SK-N-SH (cell line): ENCODE data around the gene ACVR1C.

ENCODE experiments used
- CTCF ChIP-seq: fragments of 200-600 bp; sonication (generic); IDR thresholded peaks from 2 replicates; pipeline ENCODE4 v1.6.1; 2017; ENCODE audit warnings: antibody characterized with exemption, mild to moderate bottlenecking, moderate library complexity
- EP300 ChIP-seq, 2 experiments: IDR thresholded peaks; 2 replicates each; pipeline versions ENCODE4 v1.4.0 to v1.6.1; 2012; ENCODE audit warnings: borderline replicate concordance in 1 of 2, low read depth in 1 of 2, low read length in 1 of 2
- MAX ChIP-seq: IDR thresholded peaks from 2 replicates; pipeline ENCODE4 v1.4.0; 2012; ENCODE audit warnings: low read depth
- NRF1 ChIP-seq: IDR thresholded peaks from 2 replicates; pipeline ENCODE4 v1.6.1; 2012; ENCODE audit warnings: low read depth, mild to moderate bottlenecking, low read length
- POLR2AphosphoS5 ChIP-seq: IDR thresholded peaks from 2 replicates; pipeline ENCODE4 v1.6.1; 2012; ENCODE audit warnings: low read depth, low read length
- REST ChIP-seq: IDR thresholded peaks from 2 replicates; pipeline ENCODE4 v1.6.1; 2012; ENCODE audit warnings: mild to moderate bottlenecking, low read depth, low read length, moderate library complexity
- YY1 ChIP-seq: IDR thresholded peaks from 2 replicates; pipeline ENCODE4 v1.4.0; 2012; ENCODE audit warnings: low read depth, mild to moderate bottlenecking

GRCh38 chr2:157540102-157540501 is 88.6 kb downstream of the ACVR1C start:
- no peak for TF ChIP-seq YY1
- TF ChIP-seq CTCF = no peak
- TF ChIP-seq POLR2AphosphoS5 = no peak
- no peak for TF ChIP-seq REST
- TF ChIP-seq MAX = no peak
- no peak for TF ChIP-seq EP300 (IDR thresholded peaks at IDR 0.05; ENCODE audit: borderline replicate concordance in 1 of 2, low read depth in 1 of 2, low read length in 1 of 2)
- TF ChIP-seq NRF1 = no peak
